ENCODE results near the gene ARHGAP9. TPM values are rescaled to one million over a fixed set of nuclear protein-coding genes. Genes with fewer than 3 reads are reported as not detected.

Gene ARHGAP9
- total and polyA plus RNA-seq, 2 of the 8 experiments (the other 6 are each of a cell fraction or from before 2014, with no cell fraction given) = 3.2 to 6.0 TPM

- TF ChIP-seq, protein P1, sequence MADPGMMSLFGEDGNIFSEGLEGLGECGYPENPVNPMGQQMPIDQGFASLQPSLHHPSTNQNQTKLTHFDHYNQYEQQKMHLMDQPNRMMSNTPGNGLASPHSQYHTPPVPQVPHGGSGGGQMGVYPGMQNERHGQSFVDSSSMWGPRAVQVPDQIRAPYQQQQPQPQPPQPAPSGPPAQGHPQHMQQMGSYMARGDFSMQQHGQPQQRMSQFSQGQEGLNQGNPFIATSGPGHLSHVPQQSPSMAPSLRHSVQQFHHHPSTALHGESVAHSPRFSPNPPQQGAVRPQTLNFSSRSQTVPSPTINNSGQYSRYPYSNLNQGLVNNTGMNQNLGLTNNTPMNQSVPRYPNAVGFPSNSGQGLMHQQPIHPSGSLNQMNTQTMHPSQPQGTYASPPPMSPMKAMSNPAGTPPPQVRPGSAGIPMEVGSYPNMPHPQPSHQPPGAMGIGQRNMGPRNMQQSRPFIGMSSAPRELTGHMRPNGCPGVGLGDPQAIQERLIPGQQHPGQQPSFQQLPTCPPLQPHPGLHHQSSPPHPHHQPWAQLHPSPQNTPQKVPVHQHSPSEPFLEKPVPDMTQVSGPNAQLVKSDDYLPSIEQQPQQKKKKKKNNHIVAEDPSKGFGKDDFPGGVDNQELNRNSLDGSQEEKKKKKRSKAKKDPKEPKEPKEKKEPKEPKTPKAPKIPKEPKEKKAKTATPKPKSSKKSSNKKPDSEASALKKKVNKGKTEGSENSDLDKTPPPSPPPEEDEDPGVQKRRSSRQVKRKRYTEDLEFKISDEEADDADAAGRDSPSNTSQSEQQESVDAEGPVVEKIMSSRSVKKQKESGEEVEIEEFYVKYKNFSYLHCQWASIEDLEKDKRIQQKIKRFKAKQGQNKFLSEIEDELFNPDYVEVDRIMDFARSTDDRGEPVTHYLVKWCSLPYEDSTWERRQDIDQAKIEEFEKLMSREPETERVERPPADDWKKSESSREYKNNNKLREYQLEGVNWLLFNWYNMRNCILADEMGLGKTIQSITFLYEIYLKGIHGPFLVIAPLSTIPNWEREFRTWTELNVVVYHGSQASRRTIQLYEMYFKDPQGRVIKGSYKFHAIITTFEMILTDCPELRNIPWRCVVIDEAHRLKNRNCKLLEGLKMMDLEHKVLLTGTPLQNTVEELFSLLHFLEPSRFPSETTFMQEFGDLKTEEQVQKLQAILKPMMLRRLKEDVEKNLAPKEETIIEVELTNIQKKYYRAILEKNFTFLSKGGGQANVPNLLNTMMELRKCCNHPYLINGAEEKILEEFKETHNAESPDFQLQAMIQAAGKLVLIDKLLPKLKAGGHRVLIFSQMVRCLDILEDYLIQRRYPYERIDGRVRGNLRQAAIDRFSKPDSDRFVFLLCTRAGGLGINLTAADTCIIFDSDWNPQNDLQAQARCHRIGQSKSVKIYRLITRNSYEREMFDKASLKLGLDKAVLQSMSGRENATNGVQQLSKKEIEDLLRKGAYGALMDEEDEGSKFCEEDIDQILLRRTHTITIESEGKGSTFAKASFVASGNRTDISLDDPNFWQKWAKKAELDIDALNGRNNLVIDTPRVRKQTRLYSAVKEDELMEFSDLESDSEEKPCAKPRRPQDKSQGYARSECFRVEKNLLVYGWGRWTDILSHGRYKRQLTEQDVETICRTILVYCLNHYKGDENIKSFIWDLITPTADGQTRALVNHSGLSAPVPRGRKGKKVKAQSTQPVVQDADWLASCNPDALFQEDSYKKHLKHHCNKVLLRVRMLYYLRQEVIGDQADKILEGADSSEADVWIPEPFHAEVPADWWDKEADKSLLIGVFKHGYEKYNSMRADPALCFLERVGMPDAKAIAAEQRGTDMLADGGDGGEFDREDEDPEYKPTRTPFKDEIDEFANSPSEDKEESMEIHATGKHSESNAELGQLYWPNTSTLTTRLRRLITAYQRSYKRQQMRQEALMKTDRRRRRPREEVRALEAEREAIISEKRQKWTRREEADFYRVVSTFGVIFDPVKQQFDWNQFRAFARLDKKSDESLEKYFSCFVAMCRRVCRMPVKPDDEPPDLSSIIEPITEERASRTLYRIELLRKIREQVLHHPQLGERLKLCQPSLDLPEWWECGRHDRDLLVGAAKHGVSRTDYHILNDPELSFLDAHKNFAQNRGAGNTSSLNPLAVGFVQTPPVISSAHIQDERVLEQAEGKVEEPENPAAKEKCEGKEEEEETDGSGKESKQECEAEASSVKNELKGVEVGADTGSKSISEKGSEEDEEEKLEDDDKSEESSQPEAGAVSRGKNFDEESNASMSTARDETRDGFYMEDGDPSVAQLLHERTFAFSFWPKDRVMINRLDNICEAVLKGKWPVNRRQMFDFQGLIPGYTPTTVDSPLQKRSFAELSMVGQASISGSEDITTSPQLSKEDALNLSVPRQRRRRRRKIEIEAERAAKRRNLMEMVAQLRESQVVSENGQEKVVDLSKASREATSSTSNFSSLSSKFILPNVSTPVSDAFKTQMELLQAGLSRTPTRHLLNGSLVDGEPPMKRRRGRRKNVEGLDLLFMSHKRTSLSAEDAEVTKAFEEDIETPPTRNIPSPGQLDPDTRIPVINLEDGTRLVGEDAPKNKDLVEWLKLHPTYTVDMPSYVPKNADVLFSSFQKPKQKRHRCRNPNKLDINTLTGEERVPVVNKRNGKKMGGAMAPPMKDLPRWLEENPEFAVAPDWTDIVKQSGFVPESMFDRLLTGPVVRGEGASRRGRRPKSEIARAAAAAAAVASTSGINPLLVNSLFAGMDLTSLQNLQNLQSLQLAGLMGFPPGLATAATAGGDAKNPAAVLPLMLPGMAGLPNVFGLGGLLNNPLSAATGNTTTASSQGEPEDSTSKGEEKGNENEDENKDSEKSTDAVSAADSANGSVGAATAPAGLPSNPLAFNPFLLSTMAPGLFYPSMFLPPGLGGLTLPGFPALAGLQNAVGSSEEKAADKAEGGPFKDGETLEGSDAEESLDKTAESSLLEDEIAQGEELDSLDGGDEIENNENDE (IDR thresholded peaks at IDR 0.05; ENCODE audit: insufficient replicate concordance, low read length) = no peak
- TF ChIP-seq MAFK (IDR thresholded peaks at IDR 0.05; ENCODE audit: low read depth, low read length) (no peak), CHD2 (IDR thresholded peaks at IDR 0.05; ENCODE audit: low read length) (no peak), CBX5 (IDR thresholded peaks at IDR 0.05; ENCODE audit: low read depth, low read length) (no peak), TBP (IDR thresholded peaks at IDR 0.05; ENCODE audit: low read depth, low read length) (no peak), SUZ12 (IDR thresholded peaks at IDR 0.05; ENCODE audit: low read length) (no peak), POU5F1 (IDR thresholded peaks at IDR 0.05; ENCODE audit: low read depth, low read length) (no peak), SAP30 (IDR thresholded peaks at IDR 0.05; ENCODE audit: insufficient read depth, insufficient replicate concordance, low read length) (no peak), NANOG (IDR thresholded peaks at IDR 0.05; ENCODE audit: insufficient read depth, low read depth, low read length, poor library complexity, severe bottlenecking) (no peak), TCF12 (IDR thresholded peaks at IDR 0.05; ENCODE audit: low read depth, low read length) (no peak), HDAC6 (IDR thresholded peaks at IDR 0.05; ENCODE audit: low read depth, low read length) (no peak), RBBP5 (IDR thresholded peaks at IDR 0.05; ENCODE audit: borderline replicate concordance, low read depth, low read length) (no peak)
Observed at GRCh38 chr12:57467915-57468314, 11.8 kb downstream of the ARHGAP9 start (continued).

All from H1 (cell line).